ENCODE measurements around the gene SLC18B1. TPM values are rescaled to one million over a fixed set of nuclear protein-coding genes. Genes with fewer than 3 reads are reported as not detected.

SLC18B1 gene
- total RNA-seq, 2 experiments from 2014 or later, result 5.8 to 6.0 TPM

- no peaks in the 10 kb centered on the region for H4K20me1 ChIP-seq (ENCODE audit: insufficient read depth, low read length)
- H3K4me2 ChIP-seq (ENCODE audit: low read length), result no peak overlapping the region
- no peaks in the 10 kb centered on the region for H3K9me3 ChIP-seq (ENCODE audit: low read length)
- intact Hi-C loops (cut with micrococcal nuclease; ENCODE audit: unreplicated experiment), result no loop called here
- no peaks in the 10 kb centered on the region for H3K36me3 ChIP-seq (ENCODE audit: insufficient read depth, low read length)
- ChIA-PET CTCF (ENCODE audit: unreplicated experiment) (interaction anchor here (0.6 kb wide), 1 partner anchor 37 kb away, joined by 5 read pairs; no protein-coding TSS in a partner anchor), POLR2A (interaction anchor here (0.7 to 1.5 kb wide), 3 partner anchors 17 to 441 kb away, joined by 3 to 4 read pairs (median 3); no protein-coding TSS in a partner anchor)
- no peak overlapping the region for H2AFZ ChIP-seq (ENCODE audit: low read length)
- no peaks in the 10 kb centered on the region for H3K9me2 ChIP-seq (ENCODE audit: insufficient read depth, low read length)
- H3K4me1 ChIP-seq (ENCODE audit: insufficient read depth, low read length, poor library complexity, severe bottlenecking), result peaks cover 7% of the 10 kb centered on the region
- no peak overlapping the region for H3K4me3 ChIP-seq (ENCODE audit: low read depth, low read length, poor library complexity, severe bottlenecking)
- no peaks in the 10 kb centered on the region for H3K79me2 ChIP-seq (ENCODE audit: insufficient read depth, low read depth, low read length)
- TF ChIP-seq EZH2phosphoT487 (IDR thresholded peaks at IDR 0.05; ENCODE audit: borderline replicate concordance, low read depth, low read length), result no peak
- TF ChIP-seq, protein P1, sequence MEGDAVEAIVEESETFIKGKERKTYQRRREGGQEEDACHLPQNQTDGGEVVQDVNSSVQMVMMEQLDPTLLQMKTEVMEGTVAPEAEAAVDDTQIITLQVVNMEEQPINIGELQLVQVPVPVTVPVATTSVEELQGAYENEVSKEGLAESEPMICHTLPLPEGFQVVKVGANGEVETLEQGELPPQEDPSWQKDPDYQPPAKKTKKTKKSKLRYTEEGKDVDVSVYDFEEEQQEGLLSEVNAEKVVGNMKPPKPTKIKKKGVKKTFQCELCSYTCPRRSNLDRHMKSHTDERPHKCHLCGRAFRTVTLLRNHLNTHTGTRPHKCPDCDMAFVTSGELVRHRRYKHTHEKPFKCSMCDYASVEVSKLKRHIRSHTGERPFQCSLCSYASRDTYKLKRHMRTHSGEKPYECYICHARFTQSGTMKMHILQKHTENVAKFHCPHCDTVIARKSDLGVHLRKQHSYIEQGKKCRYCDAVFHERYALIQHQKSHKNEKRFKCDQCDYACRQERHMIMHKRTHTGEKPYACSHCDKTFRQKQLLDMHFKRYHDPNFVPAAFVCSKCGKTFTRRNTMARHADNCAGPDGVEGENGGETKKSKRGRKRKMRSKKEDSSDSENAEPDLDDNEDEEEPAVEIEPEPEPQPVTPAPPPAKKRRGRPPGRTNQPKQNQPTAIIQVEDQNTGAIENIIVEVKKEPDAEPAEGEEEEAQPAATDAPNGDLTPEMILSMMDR (conservative IDR thresholded peaks at IDR 0.05; ENCODE audit: low read length), result no peak
- H3K27ac ChIP-seq (ENCODE audit: low read depth, low read length, poor library complexity, severe bottlenecking), result no peak overlapping the region
- no peak for DNase-seq (ENCODE audit: low spot score)
- no TSS peak for BruUV-seq (replicated peaks)
Observed at GRCh38 chr6:132795461-132795860, 3.0 kb downstream of the SLC18B1 start.

DNA sequence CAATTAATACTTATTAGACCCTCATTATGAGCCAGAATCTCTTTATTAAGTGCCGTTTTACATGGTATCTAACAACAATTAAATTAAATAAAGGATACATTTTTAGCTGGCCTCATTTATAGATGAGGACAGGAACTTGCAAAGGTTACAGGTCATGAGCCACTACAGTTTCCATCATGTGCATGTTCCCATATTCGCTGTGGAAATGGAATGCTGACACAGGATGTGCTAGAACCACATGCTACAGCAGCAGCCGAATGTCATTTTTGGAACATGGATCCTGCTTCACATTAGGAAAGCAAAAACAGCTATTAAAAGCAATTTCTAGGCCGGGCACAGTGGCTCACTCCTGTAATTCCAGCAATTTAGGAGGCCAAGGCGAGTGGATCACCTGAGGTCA is 5.9 kb downstream of the SLC18B1 start:
- Histone ChIP-seq H3K4me3 (ENCODE audit: low read depth, low read length, poor library complexity, severe bottlenecking) (no peak overlapping the region), H3K9me2 (ENCODE audit: insufficient read depth, low read length) (no peaks in the 10 kb centered on the region), H3K9me3 (ENCODE audit: low read length) (no peaks in the 10 kb centered on the region), H3K4me2 (ENCODE audit: low read length) (no peak overlapping the region), H3K4me1 (ENCODE audit: insufficient read depth, low read length, poor library complexity, severe bottlenecking) (peaks cover under 1% of the 10 kb centered on the region), H2AFZ (ENCODE audit: low read length) (no peak overlapping the region), H3K79me2 (ENCODE audit: insufficient read depth, low read depth, low read length) (no peaks in the 10 kb centered on the region), H4K20me1 (ENCODE audit: insufficient read depth, low read length) (no peaks in the 10 kb centered on the region), H3K36me3 (ENCODE audit: insufficient read depth, low read length) (0 out of 2 replicates have a peak, but pooled peaks cover 2% of the 10 kb centered on the region), H3K27ac (ENCODE audit: low read depth, low read length, poor library complexity, severe bottlenecking) (no peak overlapping the region)
- no TSS peak for BruUV-seq (replicated peaks)
- intact Hi-C loops (cut with micrococcal nuclease; ENCODE audit: unreplicated experiment), result no loop called here
- POLR2A ChIA-PET, result interaction anchor here (1.0 to 1.9 kb wide), 3 partner anchors 9 to 19 kb away, joined by 4 to 7 read pairs (median 5); no protein-coding TSS in a partner anchor
- CTCF ChIA-PET (ENCODE audit: unreplicated experiment), result no interaction called here
- TF ChIP-seq, protein P1 (conservative IDR thresholded peaks at IDR 0.05; ENCODE audit: low read length), result no peak
- DNase-seq (ENCODE audit: low spot score), result no peak

- no peak overlapping the region for H3K4me2 ChIP-seq (ENCODE audit: low read length)
- DNase-seq (ENCODE audit: low spot score), result no peak
- H3K4me1 ChIP-seq (ENCODE audit: insufficient read depth, low read length, poor library complexity, severe bottlenecking), result no peaks in the 10 kb centered on the region
- no peaks in the 10 kb centered on the region for H3K79me2 ChIP-seq (ENCODE audit: insufficient read depth, low read depth, low read length)
- CTCF ChIA-PET (ENCODE audit: unreplicated experiment), result interaction anchor here (0.6 kb wide), 1 partner anchor 24 kb away, joined by 3 read pairs; the partner anchor contains the start of gene RPS12
- POLR2A ChIA-PET, result interaction anchor here (0.6 kb wide), 1 partner anchor 30 kb away, joined by 4 read pairs; no protein-coding TSS in a partner anchor
- H3K27ac ChIP-seq (ENCODE audit: low read depth, low read length, poor library complexity, severe bottlenecking), result no peak overlapping the region
- H3K36me3 ChIP-seq (ENCODE audit: insufficient read depth, low read length), result peaks cover 2% of the 10 kb centered on the region; the same call in 1 of the 2 replicates
- no peak overlapping the region for H2AFZ ChIP-seq (ENCODE audit: low read length)
- H3K4me3 ChIP-seq (ENCODE audit: low read depth, low read length, poor library complexity, severe bottlenecking), result no peak overlapping the region
- BruUV-seq (replicated peaks), result no TSS peak
- intact Hi-C loops (cut with micrococcal nuclease; ENCODE audit: unreplicated experiment), result no loop called here
- H3K9me2 ChIP-seq (ENCODE audit: insufficient read depth, low read length), result no peaks in the 10 kb centered on the region
- H4K20me1 ChIP-seq (ENCODE audit: insufficient read depth, low read length), result no peaks in the 10 kb centered on the region
- TF ChIP-seq EZH2phosphoT487 (IDR thresholded peaks at IDR 0.05; ENCODE audit: borderline replicate concordance, low read depth, low read length), result no peak
- TF ChIP-seq, protein P1 (conservative IDR thresholded peaks at IDR 0.05; ENCODE audit: low read length), result no peak
- H3K9me3 ChIP-seq (ENCODE audit: low read length), result no peaks in the 10 kb centered on the region
Observed at GRCh38 chr6:132790450-132790849, 8.0 kb downstream of the SLC18B1 start.
